Measurements from ENCODE around the gene KRTAP2-1.

Gene KRTAP2-1

GRCh38 chr17:40997361-40997760 is 49.8 kb downstream of the KRTAP2-1 start:
- ATAC-seq (ENCODE audit: insufficient read depth, low read depth) (no peak), DNase-seq (no peak)
- Histone ChIP-seq H3K79me2 (ENCODE audit: insufficient read depth, low read length) (no peaks in the 10 kb centered on the region), H3K27ac (ENCODE audit: low read length) (no peak overlapping the region), H3K9me3 (ENCODE audit: insufficient read depth, low read length, severe bottlenecking) (no peaks in the 10 kb centered on the region), H3K4me1 (ENCODE audit: insufficient read depth, low read length) (no peaks in the 10 kb centered on the region), H3K4me3 (ENCODE audit: low read depth in 1 of 2, low read length in 2 of 2) (no peak overlapping the region), H3K36me3 (ENCODE audit: insufficient read depth, low read length) (no peaks in the 10 kb centered on the region), H3K27me3 (ENCODE audit: insufficient read depth, low read length, poor library complexity) (peaks cover 41% of the 10 kb centered on the region), H2AFZ (ENCODE audit: low read depth, low read length) (no peak overlapping the region), H3K9ac (ENCODE audit: low read depth, low read length) (no peak overlapping the region), H3K4me2 (ENCODE audit: insufficient read depth, low read length) (no peak overlapping the region), H4K20me1 (ENCODE audit: insufficient read depth, low read length) (no peaks in the 10 kb centered on the region)
- no peak for TF ChIP-seq CTCF (IDR thresholded peaks at IDR 0.05; ENCODE audit: borderline replicate concordance, extremely low read depth, low read length, poor library complexity, severe bottlenecking)
- no peak for TF ChIP-seq EZH2 (IDR thresholded peaks at IDR 0.05; ENCODE audit: borderline replicate concordance, low read depth, low read length, severe bottlenecking)

- Histone ChIP-seq H3K9ac (ENCODE audit: low read depth, low read length) (no peak overlapping the region), H3K4me2 (ENCODE audit: insufficient read depth, low read length) (no peak overlapping the region), H3K36me3 (ENCODE audit: insufficient read depth, low read length) (no peaks in the 10 kb centered on the region), H3K27ac (ENCODE audit: low read length) (no peak overlapping the region), H3K79me2 (ENCODE audit: insufficient read depth, low read length) (no peaks in the 10 kb centered on the region), H2AFZ (ENCODE audit: low read depth, low read length) (no peak overlapping the region), H3K9me3 (ENCODE audit: insufficient read depth, low read length, severe bottlenecking) (no peaks in the 10 kb centered on the region), H3K27me3 (ENCODE audit: insufficient read depth, low read length, poor library complexity) (peaks cover 44% of the 10 kb centered on the region), H3K4me1 (ENCODE audit: insufficient read depth, low read length) (no peaks in the 10 kb centered on the region), H4K20me1 (ENCODE audit: insufficient read depth, low read length) (no peaks in the 10 kb centered on the region), H3K4me3 (ENCODE audit: low read depth in 1 of 2, low read length in 2 of 2) (no peak overlapping the region)
- DNase-seq = no peak
- no peak for TF ChIP-seq CTCF (IDR thresholded peaks at IDR 0.05; ENCODE audit: borderline replicate concordance, extremely low read depth, low read length, poor library complexity, severe bottlenecking)
- TF ChIP-seq EZH2 (IDR thresholded peaks at IDR 0.05; ENCODE audit: borderline replicate concordance, low read depth, low read length, severe bottlenecking) = no peak
- no peak for ATAC-seq (ENCODE audit: insufficient read depth, low read depth)
Measured at GRCh38 chr17:40996829-40997228, 50.3 kb downstream of the KRTAP2-1 start.
